Neural progenitor cell (in vitro differentiated cells): ENCODE results near the gene QSOX1. TPM values are rescaled to one million over a fixed set of nuclear protein-coding genes. Genes with fewer than 3 reads are reported as not detected.

Experiments
- DNase-seq: peaks from one replicate; pipeline ENCODE4 v3.0.0-alpha.2; 2016; ENCODE audit warnings: low spot score
- H2AFZ ChIP-seq: fragments of 200-600 bp; sonication (generic); replicated peaks from 2 replicates; pipeline ENCODE4 v1.6.1; 2016; ENCODE audit warnings: antibody characterized with exemption
- H3F3A ChIP-seq: fragments of 200-600 bp; sonication (generic); 2 replicates; pipeline ENCODE4 v1.6.1; 2016; ENCODE audit warnings: antibody characterized with exemption, low read depth
- H3K27ac ChIP-seq: fragments of 200-600 bp; sonication (generic); 2 replicates; pipeline ENCODE4 v1.5.1; 2016; ENCODE audit warnings: mild to moderate bottlenecking
- H3K27me3 ChIP-seq: fragments of 200-600 bp; sonication (generic); 2 replicates; pipeline ENCODE4 v1.6.1; 2016; ENCODE audit warnings: mild to moderate bottlenecking, moderate library complexity
- H3K36me3 ChIP-seq: fragments of 200-600 bp; sonication (generic); 2 replicates; pipeline ENCODE4 v1.5.1; 2016
- H3K4me1 ChIP-seq: fragments of 200-600 bp; sonication (generic); 2 replicates; pipeline ENCODE4 v1.6.1; 2016; ENCODE audit warnings: mixed run types
- H3K4me2 ChIP-seq: fragments of 200-600 bp; sonication (generic); 2 replicates; pipeline ENCODE4 v1.6.1; 2016
- H3K4me3 ChIP-seq: fragments of 200-600 bp; sonication (generic); 2 replicates; pipeline ENCODE4 v1.5.1; 2016
- H3K79me2 ChIP-seq: fragments of 200-600 bp; sonication (generic); 2 replicates; pipeline ENCODE4 v1.6.1; 2016; ENCODE audit warnings: low read depth
- H3K9ac ChIP-seq: fragments of 200-600 bp; sonication (generic); 2 replicates; pipeline ENCODE4 v1.6.1; 2016
- H3K9me3 ChIP-seq: fragments of 200-600 bp; sonication (generic); 2 replicates; pipeline ENCODE4 v1.5.1; 2016; ENCODE audit warnings: low read depth
- H4K20me1 ChIP-seq: fragments of 200-600 bp; sonication (generic); 2 replicates; pipeline ENCODE4 v1.6.1; 2016; ENCODE audit warnings: low read depth
- H3K27ac Mint-ChIP-seq: 3 replicates; pipeline ENCODE4 v1.8.0; 2021; ENCODE audit warnings: mixed read lengths
- H3K27me3 Mint-ChIP-seq: 2 replicates; pipeline ENCODE4 v1.8.0; 2022; ENCODE audit warnings: low read depth, mild to moderate bottlenecking, inconsistent platforms, moderate library complexity, mixed read lengths; ENCODE audit not compliant: insufficient read depth
- H3K36me3 Mint-ChIP-seq: 3 replicates; pipeline ENCODE4 v1.8.0; 2021; ENCODE audit warnings: mixed read lengths
- H3K4me1 Mint-ChIP-seq: 3 replicates; pipeline ENCODE4 v1.8.0; 2021; ENCODE audit warnings: mixed read lengths
- H3K4me3 Mint-ChIP-seq: 3 replicates; pipeline ENCODE4 v1.8.0; 2021; ENCODE audit warnings: mild to moderate bottlenecking, moderate library complexity, mixed read lengths
- H3K9me3 Mint-ChIP-seq: 3 replicates; pipeline ENCODE4 v1.8.0; 2020; ENCODE audit warnings: mixed read lengths
- CTCF ChIP-seq: fragments of 200-600 bp; sonication (generic); IDR thresholded peaks from 2 replicates; pipeline ENCODE4 v1.5.1; 2017; ENCODE audit warnings: antibody characterized with exemption, mild to moderate bottlenecking
- EZH2 ChIP-seq: fragments of 200-600 bp; sonication (generic); IDR thresholded peaks from 2 replicates; pipeline ENCODE4 v1.6.1; 2017; ENCODE audit warnings: antibody characterized with exemption, mild to moderate bottlenecking, moderate library complexity
- EZH2phosphoT487 ChIP-seq: fragments of 200-600 bp; sonication (generic); IDR thresholded peaks from 2 replicates; pipeline ENCODE4 v1.6.1; 2017; ENCODE audit warnings: antibody characterized with exemption
- total RNA-seq: library from RNA; depleted of rRNA; stranded (reverse); fragments of >200 nt; gene quantifications from 2 replicates; pipeline ENCODE4 v1.2.3, GENCODE V29; 2015; ENCODE audit warnings: low replicate concordance

QSOX1 gene
- total RNA-seq, 1 donor from 2014 or later: 13.6 TPM

GRCh38 chr1:180141381-180141934, 13.2 kb upstream of the QSOX1 start:
- TF ChIP-seq CTCF (no peak), EZH2 (no peak), EZH2phosphoT487 (no peak)
- no peaks in the 10 kb centered on the region for H3K36me3 ChIP-seq
- peaks cover 3% of the 10 kb centered on the region for H3K4me1 Mint-ChIP-seq

GRCh38 chr1:180143359-180143758, 11.3 kb upstream of the QSOX1 start:
- no peak overlapping the region for H3K27ac ChIP-seq
- no peaks in the 10 kb centered on the region for H3K9me3 ChIP-seq
- peaks cover 3% of the 10 kb centered on the region for H3F3A ChIP-seq
- no peak overlapping the region for H3K4me3 Mint-ChIP-seq
- TF ChIP-seq EZH2: no peak
- no peak for TF ChIP-seq EZH2phosphoT487
- no peak for TF ChIP-seq CTCF
- no peaks in the 10 kb centered on the region for H3K27me3 ChIP-seq
- no peak overlapping the region for H2AFZ ChIP-seq
- H3K36me3 ChIP-seq: no peaks in the 10 kb centered on the region
- H3K9ac ChIP-seq: no peak overlapping the region
- H3K4me1 Mint-ChIP-seq: peaks cover 3% of the 10 kb centered on the region
- H3K79me2 ChIP-seq: no peaks in the 10 kb centered on the region
- no peak overlapping the region for H3K4me3 ChIP-seq
- H3K9me3 Mint-ChIP-seq: no peaks in the 10 kb centered on the region
- H3K27ac Mint-ChIP-seq: no peak overlapping the region
- H3K27me3 Mint-ChIP-seq: peaks cover 4% of the 10 kb centered on the region
- H3K4me2 ChIP-seq: no peak overlapping the region
- no peaks in the 10 kb centered on the region for H3K4me1 ChIP-seq
- H4K20me1 ChIP-seq: no peaks in the 10 kb centered on the region
- DNase-seq: no peak
- no peaks in the 10 kb centered on the region for H3K36me3 Mint-ChIP-seq

More at GRCh38 chr1:180141381-180141934, 13.2 kb upstream of the QSOX1 start:
- no peak overlapping the region for H3K27ac ChIP-seq
- H2AFZ ChIP-seq: no peak overlapping the region
- no peaks in the 10 kb centered on the region for H3K4me1 ChIP-seq
- H3K4me3 ChIP-seq: no peak overlapping the region
- no peaks in the 10 kb centered on the region for H4K20me1 ChIP-seq
- H3K9me3 ChIP-seq: no peaks in the 10 kb centered on the region
- peaks cover 3% of the 10 kb centered on the region for H3F3A ChIP-seq
- Mint-ChIP-seq H3K27ac (no peak overlapping the region), H3K4me3 (no peak overlapping the region), H3K27me3 (peaks cover 4% of the 10 kb centered on the region), H3K36me3 (no peaks in the 10 kb centered on the region), H3K9me3 (peaks cover 2% of the 10 kb centered on the region)
- no peaks in the 10 kb centered on the region for H3K79me2 ChIP-seq
- DNase-seq: no peak
- no peak overlapping the region for H3K4me2 ChIP-seq
- peaks cover 7% of the 10 kb centered on the region for H3K27me3 ChIP-seq
- no peak overlapping the region for H3K9ac ChIP-seq

GRCh38 chr1:180144659-180145357, 9.9 kb upstream of the QSOX1 start:
- Mint-ChIP-seq H3K9me3 (no peaks in the 10 kb centered on the region), H3K27ac (peak overlapping the region; percentile 26), H3K27me3 (peaks cover 7% of the 10 kb centered on the region), H3K4me1 (peaks cover 3% of the 10 kb centered on the region), H3K4me3 (no peak overlapping the region), H3K36me3 (no peaks in the 10 kb centered on the region)
- H3K27me3 ChIP-seq: no peaks in the 10 kb centered on the region
- H3K79me2 ChIP-seq: no peaks in the 10 kb centered on the region
- no peak overlapping the region for H3K27ac ChIP-seq
- H3K9ac ChIP-seq: no peak overlapping the region
- TF ChIP-seq EZH2 (no peak), EZH2phosphoT487 (no peak), CTCF (no peak)
- no peaks in the 10 kb centered on the region for H3K9me3 ChIP-seq
- no peak overlapping the region for H3K4me2 ChIP-seq
- H3K4me1 ChIP-seq: no peaks in the 10 kb centered on the region
- H3F3A ChIP-seq: peaks cover 3% of the 10 kb centered on the region
- H3K4me3 ChIP-seq: no peak overlapping the region
- no peaks in the 10 kb centered on the region for H4K20me1 ChIP-seq
- H3K36me3 ChIP-seq: no peaks in the 10 kb centered on the region
- DNase-seq: no peak
- H2AFZ ChIP-seq: no peak overlapping the region
